Ishikawa (cell line): ENCODE data around the gene LCP2.

Source experiments
- CEBPB ChIP-seq: IDR thresholded peaks from 2 replicates; pipeline ENCODE4 v1.6.1; 2012
- CREB1 ChIP-seq: IDR thresholded peaks from 2 replicates; pipeline ENCODE4 v1.6.1; 2012; ENCODE audit warnings: low read depth
- EGR1 ChIP-seq: IDR thresholded peaks from 2 replicates; pipeline ENCODE4 v1.6.1; 2012
- EP300 ChIP-seq: IDR thresholded peaks from 2 replicates; pipeline ENCODE4 v1.6.1; 2012; ENCODE audit warnings: borderline replicate concordance
- FOXM1 ChIP-seq: IDR thresholded peaks from 2 replicates; pipeline ENCODE4 v1.6.1; 2012; ENCODE audit warnings: low read depth, borderline replicate concordance
- NFIC ChIP-seq: IDR thresholded peaks from 2 replicates; pipeline ENCODE4 v1.6.1; 2012
- RAD21 ChIP-seq: IDR thresholded peaks from 2 replicates; pipeline ENCODE4 v1.6.1; 2012; ENCODE audit warnings: low read depth
- TAF1 ChIP-seq: IDR thresholded peaks from 2 replicates; pipeline ENCODE4 v1.6.1; 2012; ENCODE audit warnings: low read depth, mild to moderate bottlenecking
- TCF12 ChIP-seq: IDR thresholded peaks from 2 replicates; pipeline ENCODE4 v1.6.1; 2012; ENCODE audit warnings: low read depth
- TEAD4 ChIP-seq: IDR thresholded peaks from 2 replicates; pipeline ENCODE4 v1.6.1; 2012
- YY1 ChIP-seq: IDR thresholded peaks from 2 replicates; pipeline ENCODE4 v1.6.1; 2012; ENCODE audit warnings: low read depth
- ZBTB7A ChIP-seq: IDR thresholded peaks from 2 replicates; pipeline ENCODE4 v1.6.1; 2012; ENCODE audit warnings: low read depth
- TF ChIP-seq, protein P1 (sequence below): IDR thresholded peaks from 2 replicates; pipeline ENCODE4 v1.6.1; 2012; ENCODE audit warnings: low read depth, mild to moderate bottlenecking
- TF ChIP-seq, protein P2 (sequence below): IDR thresholded peaks from 2 replicates; pipeline ENCODE4 v1.6.1; 2012
- TF ChIP-seq, protein P3 (sequence below): IDR thresholded peaks from 2 replicates; pipeline ENCODE4 v1.6.1; 2012

Gene LCP2

DNA sequence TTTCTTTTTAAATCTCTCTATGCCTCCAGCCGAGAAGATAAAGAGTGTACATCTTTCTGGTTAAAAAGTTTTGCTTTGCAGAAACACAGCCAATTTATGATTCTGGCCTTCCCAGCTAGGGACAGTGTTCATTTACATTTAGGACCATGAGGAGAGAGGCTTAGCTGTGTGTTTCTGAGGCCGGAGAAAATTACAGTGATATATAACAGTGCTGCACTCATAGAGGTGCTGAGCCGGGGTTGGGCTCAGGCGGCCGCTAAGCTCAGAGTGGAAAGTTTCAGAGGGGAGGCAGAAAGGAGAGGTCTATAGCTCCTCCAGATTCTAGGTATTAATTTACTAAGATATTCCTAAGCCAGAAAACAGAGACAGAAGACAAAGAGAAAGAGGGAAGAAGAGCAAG is 37.0 kb upstream of the LCP2 start:
- TF ChIP-seq FOXM1, result no peak
- no peak for TF ChIP-seq EP300
- TF ChIP-seq RAD21, result no peak
- no peak for TF ChIP-seq CEBPB
- TF ChIP-seq, protein P1, sequence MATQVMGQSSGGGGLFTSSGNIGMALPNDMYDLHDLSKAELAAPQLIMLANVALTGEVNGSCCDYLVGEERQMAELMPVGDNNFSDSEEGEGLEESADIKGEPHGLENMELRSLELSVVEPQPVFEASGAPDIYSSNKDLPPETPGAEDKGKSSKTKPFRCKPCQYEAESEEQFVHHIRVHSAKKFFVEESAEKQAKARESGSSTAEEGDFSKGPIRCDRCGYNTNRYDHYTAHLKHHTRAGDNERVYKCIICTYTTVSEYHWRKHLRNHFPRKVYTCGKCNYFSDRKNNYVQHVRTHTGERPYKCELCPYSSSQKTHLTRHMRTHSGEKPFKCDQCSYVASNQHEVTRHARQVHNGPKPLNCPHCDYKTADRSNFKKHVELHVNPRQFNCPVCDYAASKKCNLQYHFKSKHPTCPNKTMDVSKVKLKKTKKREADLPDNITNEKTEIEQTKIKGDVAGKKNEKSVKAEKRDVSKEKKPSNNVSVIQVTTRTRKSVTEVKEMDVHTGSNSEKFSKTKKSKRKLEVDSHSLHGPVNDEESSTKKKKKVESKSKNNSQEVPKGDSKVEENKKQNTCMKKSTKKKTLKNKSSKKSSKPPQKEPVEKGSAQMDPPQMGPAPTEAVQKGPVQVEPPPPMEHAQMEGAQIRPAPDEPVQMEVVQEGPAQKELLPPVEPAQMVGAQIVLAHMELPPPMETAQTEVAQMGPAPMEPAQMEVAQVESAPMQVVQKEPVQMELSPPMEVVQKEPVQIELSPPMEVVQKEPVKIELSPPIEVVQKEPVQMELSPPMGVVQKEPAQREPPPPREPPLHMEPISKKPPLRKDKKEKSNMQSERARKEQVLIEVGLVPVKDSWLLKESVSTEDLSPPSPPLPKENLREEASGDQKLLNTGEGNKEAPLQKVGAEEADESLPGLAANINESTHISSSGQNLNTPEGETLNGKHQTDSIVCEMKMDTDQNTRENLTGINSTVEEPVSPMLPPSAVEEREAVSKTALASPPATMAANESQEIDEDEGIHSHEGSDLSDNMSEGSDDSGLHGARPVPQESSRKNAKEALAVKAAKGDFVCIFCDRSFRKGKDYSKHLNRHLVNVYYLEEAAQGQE, result no peak
- TF ChIP-seq TCF12, result no peak
- no peak for TF ChIP-seq CREB1
- TF ChIP-seq NFIC, result no peak
- TF ChIP-seq, protein P2, sequence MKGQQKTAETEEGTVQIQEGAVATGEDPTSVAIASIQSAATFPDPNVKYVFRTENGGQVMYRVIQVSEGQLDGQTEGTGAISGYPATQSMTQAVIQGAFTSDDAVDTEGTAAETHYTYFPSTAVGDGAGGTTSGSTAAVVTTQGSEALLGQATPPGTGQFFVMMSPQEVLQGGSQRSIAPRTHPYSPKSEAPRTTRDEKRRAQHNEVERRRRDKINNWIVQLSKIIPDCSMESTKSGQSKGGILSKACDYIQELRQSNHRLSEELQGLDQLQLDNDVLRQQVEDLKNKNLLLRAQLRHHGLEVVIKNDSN, result no peak
- TF ChIP-seq EGR1, result no peak
- TF ChIP-seq, protein P3, sequence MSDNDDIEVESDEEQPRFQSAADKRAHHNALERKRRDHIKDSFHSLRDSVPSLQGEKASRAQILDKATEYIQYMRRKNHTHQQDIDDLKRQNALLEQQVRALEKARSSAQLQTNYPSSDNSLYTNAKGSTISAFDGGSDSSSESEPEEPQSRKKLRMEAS, result no peak
- TF ChIP-seq ZBTB7A, result no peak
- no peak for TF ChIP-seq YY1
- no peak for TF ChIP-seq TAF1
- TF ChIP-seq TEAD4, result no peak

DNA sequence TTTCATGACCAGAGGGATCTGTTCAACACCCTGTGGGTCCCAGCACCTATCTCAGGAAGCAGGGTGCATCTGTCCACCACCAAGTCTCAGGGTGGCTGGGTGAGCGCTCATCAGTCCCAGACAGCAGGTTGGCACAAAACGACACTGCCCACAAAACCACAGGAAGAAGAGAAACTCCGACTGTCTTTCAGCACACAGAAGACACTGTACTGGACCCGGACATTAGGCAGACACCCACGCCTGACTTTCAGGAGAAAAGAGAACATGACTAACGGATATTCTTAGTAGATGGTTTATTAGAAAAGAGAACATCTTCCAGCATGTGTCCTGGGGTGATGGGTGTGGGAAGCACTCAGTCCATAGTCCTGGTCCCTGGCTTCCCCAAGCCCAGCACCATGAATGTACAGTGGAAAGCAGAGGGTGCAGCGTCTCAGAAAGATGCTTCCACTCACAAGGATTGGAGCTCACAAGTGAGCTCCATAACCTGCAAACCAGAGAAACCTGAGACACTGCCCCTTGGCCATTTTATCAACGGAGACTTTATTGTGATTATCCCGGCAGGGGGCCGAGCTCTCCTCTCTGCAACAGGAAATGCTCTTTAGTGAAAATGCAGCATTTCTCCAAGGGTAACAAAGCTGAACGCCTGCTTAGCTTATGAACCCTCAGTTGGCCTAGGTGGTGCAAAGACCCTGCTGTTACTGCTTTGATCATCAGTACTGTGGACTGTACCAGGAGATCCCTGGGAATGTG is 35.8 kb upstream of the LCP2 start:
- no peak for TF ChIP-seq TEAD4
- TF ChIP-seq, protein P1, result no peak

DNA sequence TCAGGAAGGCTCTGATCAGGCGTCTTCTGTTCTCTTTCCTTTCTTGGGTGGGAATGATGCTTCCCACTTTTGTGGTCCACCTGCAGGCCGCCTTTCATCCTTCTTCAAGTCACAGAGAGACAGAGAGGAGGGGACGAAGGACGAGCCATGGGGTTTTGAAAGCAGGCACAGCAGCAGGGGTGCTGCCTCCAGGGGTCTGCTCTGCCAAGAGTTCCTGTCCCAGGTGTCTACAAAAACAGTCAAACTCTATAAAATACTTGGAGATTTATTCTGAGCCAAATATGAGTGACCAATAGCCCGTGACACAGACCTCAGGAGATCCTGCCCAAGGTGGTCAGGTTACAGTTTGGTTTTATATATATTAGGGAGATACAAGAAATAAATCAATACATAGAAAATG is 34.5 kb upstream of the LCP2 start:
- no peak for TF ChIP-seq CREB1
- TF ChIP-seq, protein P3, result no peak
- TF ChIP-seq, protein P1, result no peak

DNA sequence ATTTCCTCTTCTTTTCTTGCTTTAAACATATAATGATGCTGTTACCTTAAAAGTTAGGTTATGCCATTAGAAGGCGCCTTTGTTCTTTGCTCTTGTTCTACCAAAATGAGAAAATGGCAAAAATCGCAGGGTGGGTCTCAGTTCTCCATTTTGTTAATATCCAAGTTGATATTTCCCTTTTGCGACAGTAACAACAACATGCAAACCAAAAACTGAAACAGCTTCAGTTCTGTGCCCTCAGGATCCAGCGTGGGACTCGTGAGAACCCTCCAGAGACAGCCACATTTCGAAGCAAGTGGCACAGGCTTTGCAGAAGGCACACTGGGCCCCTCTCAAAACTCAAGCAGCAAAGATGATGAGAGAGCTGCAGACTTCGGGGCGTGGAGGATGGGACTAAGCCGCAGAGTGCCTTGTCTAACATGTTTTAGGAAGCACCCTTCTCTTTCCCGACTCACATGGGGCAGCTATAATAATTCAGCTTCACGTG is 33.0 kb upstream of the LCP2 start:
- TF ChIP-seq EP300, result no peak
- TF ChIP-seq TCF12, result no peak
- TF ChIP-seq, protein P1, result no peak
- TF ChIP-seq CREB1, result no peak
- TF ChIP-seq YY1, result no peak
- TF ChIP-seq TAF1, result no peak
- TF ChIP-seq, protein P3, result no peak
- no peak for TF ChIP-seq CEBPB
- TF ChIP-seq ZBTB7A, result no peak
